ENCODE measurements around the gene RPEL1.

RPEL1 gene

DNA sequence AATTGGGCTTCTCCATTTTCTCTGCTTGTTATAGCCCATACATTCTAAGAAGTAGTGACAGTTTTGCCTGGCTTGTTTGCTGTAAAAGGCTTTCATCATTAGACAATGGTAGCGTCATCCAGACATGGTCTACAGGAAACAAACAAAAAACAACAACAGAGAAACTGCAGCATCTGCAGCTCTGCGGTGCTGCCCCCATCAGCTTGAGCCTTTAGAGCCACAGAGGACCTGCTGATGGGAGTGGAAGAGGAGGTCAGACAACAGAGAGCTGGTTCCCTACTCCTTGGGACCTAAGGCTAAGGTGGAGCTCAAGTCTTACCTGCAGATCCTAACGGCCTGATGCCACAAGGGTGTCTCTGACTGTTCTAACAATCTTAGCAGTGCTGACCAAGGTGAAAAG is 34.3 kb downstream of the RPEL1 start:
- no peak for DNase-seq (ENCODE audit: low spot score)

DNA sequence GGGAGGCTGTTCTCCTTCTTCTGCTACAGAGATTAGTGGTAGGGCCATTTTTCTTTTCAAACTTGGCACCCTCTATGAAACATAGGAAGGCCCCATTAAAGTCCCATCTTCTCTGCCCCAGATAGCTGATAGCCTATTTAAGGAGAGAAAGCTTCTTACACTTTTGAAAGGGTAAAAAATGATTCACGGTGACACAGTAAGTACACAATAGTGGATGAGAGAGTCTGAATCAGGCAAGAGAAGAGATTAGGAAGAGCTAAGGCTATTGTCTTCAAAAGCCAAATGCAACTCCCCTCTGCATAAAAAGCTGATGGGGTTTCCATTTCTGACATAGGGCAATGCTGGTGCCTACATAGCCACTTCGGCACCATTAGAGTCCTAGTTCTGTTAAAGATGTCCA is 34.8 kb downstream of the RPEL1 start:
- no peak for DNase-seq (ENCODE audit: low spot score)

DNA sequence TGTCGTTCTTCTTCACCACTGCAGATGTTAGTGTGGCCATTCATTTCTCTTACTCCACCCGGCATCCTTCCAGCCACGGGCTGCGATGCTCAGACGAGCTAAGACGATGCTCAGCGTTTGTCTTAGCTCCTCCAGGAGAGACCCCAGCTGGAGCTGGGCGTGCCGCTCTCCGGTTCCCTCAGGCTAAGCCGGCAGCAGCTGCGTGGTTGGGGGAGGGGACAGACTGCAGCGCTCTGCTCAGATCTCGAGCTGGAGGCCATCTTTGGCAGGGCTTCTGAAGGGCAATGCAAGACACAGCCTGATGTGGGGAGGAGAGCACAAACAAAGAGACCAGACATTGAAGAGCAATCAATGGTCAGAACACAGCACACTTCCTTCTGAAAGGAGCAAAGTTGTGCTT is 36.1 kb downstream of the RPEL1 start:
- no peak for DNase-seq (ENCODE audit: low spot score)

DNA sequence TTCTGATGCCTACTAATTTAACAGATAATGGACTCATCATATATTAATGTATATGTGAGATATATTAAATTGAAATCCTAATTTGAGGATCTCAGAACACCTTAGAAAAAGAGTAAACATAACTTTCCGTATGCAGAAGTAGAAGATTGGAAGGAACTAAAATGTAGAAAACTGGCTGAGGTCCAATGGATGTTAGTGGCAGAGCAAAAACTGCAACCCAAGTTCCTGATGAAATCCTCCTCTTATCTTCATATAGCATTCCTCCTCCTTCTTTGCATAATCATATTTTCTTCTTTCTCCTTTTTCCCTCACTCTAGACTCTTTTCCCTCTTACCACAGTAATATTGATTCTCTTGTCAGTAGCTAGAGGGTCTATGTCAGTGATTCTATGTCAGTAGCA is 37.3 kb downstream of the RPEL1 start:
- DNase-seq (ENCODE audit: low spot score): no peak

DNA sequence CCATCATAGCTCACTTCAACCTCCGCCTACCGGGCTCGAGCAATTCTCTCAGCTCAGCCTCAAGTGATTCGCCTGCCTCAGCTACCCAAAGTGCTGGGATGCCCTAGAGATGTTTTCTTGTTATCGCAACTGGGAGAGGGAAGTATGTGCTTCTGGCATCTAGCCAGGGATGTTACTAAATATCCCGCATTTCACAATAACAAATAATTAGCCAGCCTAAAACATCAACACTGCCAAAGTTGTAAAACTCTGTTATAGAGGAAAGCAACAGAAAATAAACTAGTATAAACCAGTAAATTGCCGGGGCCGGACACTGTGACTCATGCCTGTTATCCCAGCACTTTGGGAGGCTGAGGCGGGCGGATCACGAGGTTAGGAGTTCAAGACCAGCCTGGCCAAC is 38.5 kb downstream of the RPEL1 start:
- no peak for DNase-seq (ENCODE audit: low spot score)

DNA sequence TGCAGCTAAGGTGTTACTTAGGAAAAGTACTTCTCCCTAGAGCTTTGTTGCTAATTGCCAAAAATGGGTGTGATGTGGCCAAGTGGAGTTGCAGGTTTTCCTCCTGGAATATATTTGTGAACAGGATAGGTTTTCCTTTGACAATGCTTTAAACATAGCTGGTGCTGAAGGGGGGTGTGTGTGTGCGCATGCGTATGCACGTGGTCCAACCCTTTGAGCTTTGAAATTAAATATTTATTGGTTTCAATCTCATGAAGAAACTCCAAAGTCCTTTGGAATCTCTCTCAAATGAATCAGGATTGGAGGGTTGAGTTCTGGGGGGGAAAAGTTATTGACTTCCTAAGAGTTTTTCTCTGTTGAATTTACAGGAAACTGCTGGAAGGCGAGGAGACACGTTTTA is 42.3 kb downstream of the RPEL1 start:
- no peak for DNase-seq (ENCODE audit: low spot score)

DNA sequence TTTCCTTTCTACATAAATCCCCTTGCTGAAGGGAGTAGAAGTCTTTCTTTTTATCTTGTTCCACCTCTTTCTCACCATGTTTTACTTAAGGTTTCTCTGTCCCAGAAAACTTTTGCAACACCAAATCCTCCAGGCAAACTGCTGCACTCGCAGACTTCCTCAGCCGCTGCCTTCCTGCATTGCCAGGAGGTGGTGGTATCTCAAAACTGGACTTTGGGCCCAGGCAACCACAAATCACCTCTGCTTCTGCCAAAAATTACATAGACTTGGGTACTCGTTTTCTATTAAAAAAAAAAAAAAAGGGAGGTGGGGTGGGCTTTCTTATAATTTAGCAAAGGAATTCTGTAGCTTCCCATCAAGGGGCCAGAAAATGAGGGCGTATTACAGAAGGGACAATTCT is 45.9 kb downstream of the RPEL1 start:
- no peak for DNase-seq (ENCODE audit: low spot score)

DNA sequence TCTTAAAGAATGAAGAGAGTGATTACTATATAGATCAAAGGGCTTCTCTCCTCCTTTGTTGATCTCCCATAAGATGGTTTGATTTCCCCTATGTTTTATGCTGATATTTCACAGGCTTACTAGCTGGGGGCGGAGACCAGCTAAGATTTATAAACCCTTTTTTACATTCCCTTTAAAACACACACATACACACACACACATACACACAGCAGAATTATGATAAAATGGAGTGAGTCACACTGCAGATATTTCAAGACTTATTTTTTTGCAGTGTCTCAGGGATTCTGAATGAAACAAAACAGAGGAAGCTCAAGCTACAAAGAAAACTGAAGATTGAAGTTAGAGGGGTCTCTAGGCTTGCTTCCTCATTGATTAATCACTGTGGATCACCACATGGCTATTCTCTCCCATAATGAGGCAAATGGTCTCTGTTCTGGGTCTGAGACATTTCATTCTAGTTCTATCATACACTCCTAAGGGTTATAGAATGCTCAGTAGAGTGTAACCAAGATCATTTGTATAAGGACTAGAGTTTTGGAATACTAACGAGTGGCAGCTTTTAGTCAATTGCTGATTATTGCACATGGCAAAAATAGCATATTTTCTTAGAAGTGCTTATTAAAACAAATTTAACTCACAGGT is 49.8 kb downstream of the RPEL1 start:
- DNase-seq (ENCODE audit: low spot score): no peak
